GM18873 (cell line): ENCODE data around the gene MYRIP.

Source experiments
- ATAC-seq: cut with Tn5 transposase; IDR thresholded peaks from one replicate; pipeline ENCODE4 v1.9.1; 2021; ENCODE audit warnings: mild to moderate bottlenecking, moderate library complexity, moderate number of reproducible peaks; ENCODE audit not compliant: unreplicated experiment, low FRiP score

MYRIP gene

GRCh38 chr3:39900462-39901002 lies 91.1 kb downstream of the MYRIP start:
- ATAC-seq: no peak

DNA sequence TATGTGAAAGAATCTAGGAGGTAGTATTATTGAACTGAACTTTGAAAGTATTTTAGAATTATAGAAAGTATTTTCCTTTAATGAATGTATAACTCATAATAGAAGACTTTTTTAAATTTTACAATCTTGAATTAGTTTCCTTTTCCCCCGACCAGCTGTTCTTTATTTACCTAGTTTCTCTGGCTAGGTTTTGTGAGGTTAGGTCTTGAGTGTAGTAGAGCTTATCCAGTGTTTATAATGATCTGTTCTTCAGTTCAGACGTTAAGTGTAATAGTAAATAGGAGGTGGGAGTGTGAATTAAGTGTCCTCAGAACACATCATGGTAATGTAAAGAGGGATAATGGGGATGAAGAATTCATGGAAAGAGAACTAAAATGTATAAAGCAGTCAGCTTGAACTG lies 93.8 kb downstream of the MYRIP start:
- ATAC-seq: no peak

DNA sequence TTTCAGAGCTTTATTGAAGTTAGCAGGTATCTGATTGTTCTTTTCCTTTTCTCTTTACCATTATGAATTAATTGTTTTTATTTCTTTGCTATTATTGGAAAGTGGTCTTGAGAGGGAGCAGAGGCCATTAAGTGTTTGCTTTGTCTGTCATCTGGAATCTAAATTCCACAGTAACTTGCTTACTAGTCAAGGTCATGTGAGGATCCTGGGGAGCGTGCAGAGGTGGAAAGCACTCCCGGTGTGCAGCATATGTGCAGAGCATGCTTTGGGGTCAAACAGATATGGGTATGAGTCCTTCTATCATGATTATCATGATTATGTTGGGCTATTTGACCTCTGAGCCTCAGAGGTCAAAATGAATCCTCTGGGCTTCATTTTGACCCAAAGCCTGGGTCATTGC lies 96.4 kb downstream of the MYRIP start:
- no peak for ATAC-seq

DNA sequence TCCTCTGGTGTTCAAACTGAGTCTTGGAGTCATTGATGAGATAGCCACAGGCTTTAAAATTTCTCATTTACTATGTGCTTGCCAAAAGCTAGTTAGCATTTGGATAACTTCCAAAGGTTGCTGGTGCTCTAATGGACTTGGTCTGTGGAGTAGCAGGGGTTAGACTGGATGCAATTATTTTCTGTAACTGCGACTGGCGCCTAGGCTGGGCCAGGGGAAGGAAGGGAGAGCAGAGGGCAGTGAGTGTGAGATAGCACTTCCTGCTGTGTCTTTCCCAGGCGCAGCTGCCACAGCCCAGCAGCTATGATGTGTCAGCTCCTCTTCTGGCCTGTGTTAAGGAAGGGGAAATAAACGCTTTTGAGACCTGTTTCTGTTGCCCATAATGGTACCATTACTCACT lies 98.6 kb downstream of the MYRIP start:
- ATAC-seq: no peak

DNA sequence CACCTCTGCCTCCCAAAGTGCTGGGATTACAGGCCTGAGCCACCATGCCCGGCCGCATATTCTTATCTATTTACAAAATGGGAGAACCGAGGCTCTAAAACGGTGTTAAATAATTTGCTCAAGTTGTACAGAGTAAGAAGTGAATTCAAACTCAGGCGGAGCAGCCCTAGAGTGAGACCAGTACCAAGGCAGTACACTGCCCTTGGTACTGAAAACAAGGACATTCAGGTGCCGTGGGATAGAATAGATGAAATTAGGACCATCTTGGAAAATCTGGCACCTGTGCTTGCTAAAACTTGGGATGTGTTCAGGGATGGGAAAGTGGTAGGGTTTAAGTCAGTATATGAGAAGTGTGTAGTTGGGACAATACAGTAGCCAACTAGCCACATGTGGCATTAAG lies 100.7 kb downstream of the MYRIP start:
- ATAC-seq: no peak

DNA sequence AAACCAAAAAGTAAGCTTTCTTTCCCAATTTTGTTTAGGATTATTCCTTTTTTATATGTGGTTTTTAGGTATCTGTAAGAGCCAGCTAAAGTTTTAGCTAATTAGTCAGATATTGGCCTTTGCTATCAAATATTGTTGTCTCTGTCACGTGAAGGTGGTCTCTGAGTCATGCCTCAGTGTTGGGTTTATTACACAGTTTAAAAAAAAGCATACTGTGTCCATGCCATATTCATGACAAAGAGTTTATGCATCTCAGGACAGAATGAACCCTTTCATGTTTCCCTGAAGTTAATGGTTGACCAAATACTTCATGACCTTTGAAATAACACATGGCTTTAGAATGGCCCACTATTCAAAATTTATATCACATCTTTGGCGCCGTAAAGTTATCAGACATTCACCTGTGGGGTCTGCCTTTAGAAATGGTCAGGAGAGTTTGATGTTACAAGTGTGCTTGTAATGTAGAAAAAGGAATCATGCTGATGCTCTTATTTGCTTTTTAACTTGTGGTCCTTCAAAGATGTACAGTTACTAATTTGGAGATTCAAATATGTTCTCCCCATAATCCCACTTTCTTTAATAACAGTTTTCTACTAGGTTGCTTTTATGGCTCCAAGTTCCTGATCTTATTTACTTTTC lies 101.5 kb downstream of the MYRIP start:
- no peak for ATAC-seq

GRCh38 chr3:39911465-39912309 lies 102.3 kb downstream of the MYRIP start:
- no peak for ATAC-seq

DNA sequence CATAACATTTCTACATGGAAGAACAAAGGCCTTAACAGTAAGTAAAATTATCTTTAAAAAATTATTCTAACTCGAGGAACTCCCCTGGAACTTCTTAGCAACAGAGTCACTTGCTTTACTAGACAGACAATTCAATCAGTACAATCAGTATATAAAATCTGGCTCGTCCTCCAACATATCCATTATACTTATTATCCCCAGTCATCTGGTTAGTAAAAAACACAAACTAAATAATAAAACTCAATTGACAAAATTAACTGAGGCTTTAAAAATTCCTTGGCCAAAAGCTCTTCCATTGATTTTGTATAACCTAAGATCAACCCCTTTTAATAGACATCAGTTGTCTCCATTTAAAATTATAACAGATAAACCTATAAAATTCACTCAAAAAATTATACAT lies 105.6 kb downstream of the MYRIP start:
- no peak for ATAC-seq

DNA sequence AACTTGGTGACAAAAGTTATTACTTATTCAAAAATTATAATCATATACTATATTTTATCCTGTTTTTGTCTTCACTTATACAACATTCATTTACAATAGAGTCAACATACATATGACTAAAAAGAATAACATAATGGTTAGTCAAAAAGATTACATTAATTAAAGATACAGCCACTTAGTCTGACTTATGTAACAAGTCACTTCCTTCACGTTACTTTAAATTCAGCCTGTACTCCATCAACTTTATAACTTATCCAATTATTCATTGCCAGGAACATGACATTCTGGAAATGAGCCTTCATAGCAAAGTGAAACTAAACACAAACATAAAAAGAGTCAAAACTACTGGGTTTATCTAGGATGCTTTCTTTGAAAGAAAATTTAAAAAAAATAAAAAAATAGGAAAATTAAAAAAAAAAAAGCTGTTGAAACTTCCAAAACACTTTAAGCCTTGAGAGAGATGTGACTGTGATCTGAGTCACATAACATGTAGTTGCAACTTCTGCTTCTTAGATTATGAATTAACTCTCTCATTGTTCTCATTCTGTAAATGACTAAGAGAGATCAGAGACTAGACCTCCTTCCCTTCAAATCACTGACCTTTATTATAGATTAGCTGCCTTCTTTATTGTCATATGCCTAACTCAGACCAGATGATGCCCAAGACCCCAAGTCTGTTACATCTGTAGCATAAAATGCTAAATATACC lies 107.8 kb downstream of the MYRIP start:
- ATAC-seq: peak; percentile 85

- ATAC-seq: no peak
Measured at GRCh38 chr3:39919281-39919680, 109.9 kb downstream of the MYRIP start.

GRCh38 chr3:39920271-39920670 lies 110.9 kb downstream of the MYRIP start:
- ATAC-seq: no peak

- ATAC-seq: no peak
Measured at GRCh38 chr3:39927479-39927878, 118.1 kb downstream of the MYRIP start.

- ATAC-seq: no peak
Measured at GRCh38 chr3:39933986-39934693, 124.7 kb downstream of the MYRIP start.

- ATAC-seq: no peak
Measured at GRCh38 chr3:39934696-39935095, 125.3 kb downstream of the MYRIP start.

- no peak for ATAC-seq
Measured at GRCh38 chr3:39935261-39935660, 125.9 kb downstream of the MYRIP start.

GRCh38 chr3:39936848-39937247 lies 127.4 kb downstream of the MYRIP start:
- no peak for ATAC-seq

DNA sequence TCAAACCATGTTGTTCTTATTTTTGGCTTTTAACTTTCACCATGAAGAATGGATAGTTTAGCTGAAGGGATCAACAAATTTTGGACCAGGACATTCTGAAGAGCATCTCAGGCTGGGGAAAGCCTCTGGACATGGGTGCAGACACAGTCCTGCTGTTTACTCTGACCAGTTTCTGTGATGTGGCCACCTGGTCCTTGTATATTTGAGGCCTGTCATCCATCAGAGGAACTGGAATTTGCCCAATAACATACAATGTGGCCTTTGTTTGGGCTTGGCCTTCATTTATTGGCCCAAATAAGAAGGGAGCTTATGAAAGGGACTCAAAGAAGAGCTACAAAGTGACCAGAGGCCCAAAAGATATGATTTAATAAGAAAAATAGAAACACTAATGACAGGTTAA lies 127.9 kb downstream of the MYRIP start:
- ATAC-seq: no peak

DNA sequence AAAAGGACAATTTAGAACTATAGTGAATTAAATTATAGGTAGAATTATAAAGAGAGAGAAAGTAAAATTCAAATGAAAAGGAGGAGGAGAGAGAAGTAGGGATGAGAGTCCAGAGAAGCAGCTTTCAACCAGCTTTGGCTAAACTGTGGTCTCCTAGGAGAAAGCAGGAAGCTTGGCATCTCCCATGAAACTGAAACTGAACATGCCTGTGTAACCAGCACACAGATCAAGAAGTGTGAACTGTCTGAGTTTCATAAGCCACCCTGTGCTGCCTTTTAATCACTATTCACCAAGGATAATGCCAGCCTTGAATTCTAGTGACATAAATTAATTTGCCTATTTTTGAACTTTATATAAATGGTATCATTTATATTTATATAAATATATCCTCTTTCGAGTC lies 128.5 kb downstream of the MYRIP start:
- no peak for ATAC-seq

DNA sequence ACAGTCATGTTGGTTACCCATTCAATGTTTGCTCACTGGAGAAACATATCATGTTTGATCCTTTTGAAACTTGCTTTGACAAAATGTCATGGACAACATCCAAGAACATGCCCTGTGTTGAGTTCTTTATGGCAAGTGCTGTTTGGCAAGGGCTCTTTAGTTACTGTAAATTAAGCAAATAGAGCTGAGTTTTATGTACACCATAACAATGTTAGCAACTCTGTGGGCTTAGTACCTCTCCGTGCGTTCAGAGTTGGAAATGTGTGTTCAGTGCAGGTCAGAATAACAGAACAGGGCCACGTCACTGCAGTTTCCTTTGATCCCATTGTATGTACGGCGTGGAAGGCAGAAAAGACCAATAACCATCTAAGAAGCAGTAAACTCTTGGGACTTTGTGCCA lies 132.5 kb downstream of the MYRIP start:
- no peak for ATAC-seq

GRCh38 chr3:39960515-39961191 lies 151.2 kb downstream of the MYRIP start:
- ATAC-seq: no peak
